NCI-H446 (cell line): Measurements from ENCODE around the gene TIMP3.

ENCODE experiments used
- DNase-seq, 2 experiments: peaks; one replicate each; lab custom pipeline; 2025; lab: John Stamatoyannopoulos, UW

TIMP3 gene

GRCh38 chr22:32786027-32786418 is 15.5 kb upstream of the TIMP3 start:
- no peak for DNase-seq

DNA sequence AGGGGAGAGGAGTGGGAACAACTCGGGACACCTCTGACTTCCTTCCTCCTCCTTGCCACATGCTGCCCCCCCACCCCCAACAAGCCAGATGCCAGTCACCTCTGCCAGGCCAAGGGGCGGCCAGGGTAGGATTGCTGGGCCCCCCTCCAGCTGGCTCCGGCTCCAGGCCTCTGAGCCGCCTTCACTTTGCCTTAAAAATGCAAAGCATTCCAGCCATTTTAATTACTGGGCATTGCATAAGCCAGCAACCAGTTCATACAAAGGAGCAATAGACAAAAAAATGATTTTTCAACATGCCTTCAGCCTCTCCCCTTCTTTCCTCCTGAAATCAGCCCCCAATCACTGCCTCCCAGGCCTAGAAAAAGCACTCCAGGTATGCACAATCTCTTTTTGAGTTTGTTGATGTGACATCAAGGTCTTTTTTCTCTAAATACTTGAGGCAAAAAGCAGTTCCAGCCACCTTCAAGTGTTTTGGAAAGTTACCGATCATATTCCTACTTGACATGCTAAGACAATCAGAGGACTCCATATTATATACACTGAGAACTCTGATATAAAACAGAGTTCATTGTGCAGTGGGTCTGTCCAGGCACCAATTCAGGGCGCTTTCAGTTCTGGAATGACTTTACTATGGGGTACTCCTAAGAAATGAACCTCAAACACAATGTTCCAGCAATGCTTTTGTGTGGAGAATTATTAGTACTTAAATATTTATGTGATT is 12.4 kb upstream of the TIMP3 start:
- peak in 1 of 2 experiments; percentile 1 for DNase-seq

- no peak for DNase-seq
Measured at GRCh38 chr22:32789797-32790620, 11.5 kb upstream of the TIMP3 start.

GRCh38 chr22:32791056-32791455 is 10.4 kb upstream of the TIMP3 start:
- DNase-seq: no peak

DNA sequence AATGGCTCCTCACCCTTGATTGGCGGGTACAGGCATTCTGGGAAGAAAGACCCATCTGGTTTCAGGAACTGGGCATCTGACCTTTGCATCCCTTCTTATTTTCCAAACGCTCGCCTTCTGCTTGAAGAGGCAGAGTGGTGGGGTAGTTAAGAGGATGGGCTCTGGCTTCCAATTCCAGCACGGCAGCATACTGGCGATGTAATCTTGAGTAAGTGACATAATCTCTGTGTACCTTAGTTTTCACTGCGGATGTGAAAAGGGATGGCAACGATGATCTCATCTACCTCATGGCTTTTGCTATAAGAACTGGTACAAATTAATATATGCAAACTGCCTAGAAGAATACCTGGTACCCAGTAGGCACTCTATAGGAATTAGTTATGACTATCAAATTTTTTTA is 10.0 kb upstream of the TIMP3 start:
- no peak for DNase-seq

- DNase-seq: no peak
Measured at GRCh38 chr22:32793589-32793988, 7.9 kb upstream of the TIMP3 start.

DNA sequence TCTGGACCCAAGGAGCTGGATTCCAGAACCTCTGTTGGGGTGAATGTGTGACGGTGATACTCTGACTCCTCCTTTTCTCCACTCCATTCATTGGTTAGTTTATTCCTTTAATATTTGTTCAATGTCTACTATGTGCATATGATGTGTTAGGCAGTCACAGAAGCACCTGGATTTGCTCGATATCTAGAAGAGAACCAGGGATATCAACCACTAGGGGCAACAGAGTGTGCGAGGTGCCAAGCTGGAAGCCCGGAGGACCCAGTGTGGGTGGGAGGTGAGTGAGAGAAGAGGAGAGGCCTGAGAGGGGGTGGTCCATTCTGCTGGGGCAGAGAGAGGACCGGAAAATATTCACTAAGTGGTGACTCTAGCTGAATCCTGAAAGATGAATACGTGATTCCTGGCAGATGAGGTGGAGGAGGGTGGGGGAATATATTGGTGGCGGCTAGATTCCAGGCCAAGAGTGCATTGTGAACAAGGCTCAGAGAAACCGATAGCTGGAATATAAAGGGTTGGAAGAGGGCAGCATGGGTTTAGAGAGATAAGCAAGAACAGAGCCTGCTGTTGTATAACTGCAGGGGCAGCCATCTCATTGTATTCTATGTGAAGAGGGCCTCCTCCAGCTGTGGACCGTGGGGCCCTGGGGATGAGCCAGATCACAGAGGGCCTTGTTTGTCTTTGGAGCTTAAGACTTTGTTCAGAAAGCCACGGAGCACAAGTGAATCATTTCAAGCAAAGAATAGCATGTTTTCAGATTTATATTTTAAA is 6.9 kb upstream of the TIMP3 start:
- no peak for DNase-seq

DNA sequence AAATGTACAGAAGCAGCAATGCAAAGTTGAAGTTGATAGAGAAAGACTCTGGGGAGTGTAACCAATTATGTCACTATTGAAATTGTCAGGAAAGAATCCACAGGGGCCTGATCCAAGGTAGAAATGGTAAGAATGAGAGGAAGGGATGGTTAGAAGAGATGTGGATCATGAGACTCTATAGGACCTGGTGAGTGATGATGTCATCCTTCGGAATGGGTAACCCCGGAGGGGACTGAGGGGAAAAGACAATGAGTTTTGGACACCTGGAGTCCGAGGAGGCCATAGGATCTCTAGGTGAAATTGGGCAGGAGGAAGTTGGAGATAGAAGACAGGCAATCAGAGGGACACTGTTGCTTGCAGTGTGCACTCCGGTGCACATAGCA is 6.3 kb upstream of the TIMP3 start:
- no peak for DNase-seq

DNA sequence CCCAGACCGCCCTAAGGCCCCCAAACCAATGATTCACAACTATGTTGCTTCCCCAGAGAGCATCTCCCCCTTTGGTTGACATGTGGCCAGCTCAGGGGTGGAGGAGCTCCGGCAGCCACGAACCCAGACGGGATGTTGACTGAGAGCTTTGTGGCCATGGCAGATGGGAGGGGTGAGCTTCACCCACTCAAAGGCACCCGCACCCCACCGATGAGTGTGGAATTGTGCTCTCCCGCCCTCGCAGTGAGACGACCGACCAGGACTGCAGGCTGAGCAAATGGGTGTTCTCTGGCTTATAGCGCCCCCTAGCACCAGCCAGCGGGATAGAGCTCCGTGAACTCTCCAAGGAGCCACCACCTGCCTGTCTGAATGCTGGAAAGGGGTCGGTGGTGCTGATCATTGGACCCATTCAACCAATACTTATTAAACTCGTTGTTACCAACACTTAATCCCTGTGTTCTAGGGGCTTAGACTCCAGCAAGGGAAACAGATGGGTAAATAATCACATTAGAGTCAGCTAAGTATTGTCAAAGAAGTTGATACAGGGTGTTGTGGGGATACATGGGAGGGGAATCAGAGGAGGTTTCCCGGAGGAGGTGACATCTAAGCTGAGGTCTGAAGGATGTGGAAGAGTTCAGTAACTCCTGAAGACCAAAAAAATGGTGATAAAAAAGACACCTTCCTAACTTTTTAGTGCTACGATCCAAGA is 4.5 kb upstream of the TIMP3 start:
- DNase-seq: peak in 1 of 2 experiments; percentile 39

DNA sequence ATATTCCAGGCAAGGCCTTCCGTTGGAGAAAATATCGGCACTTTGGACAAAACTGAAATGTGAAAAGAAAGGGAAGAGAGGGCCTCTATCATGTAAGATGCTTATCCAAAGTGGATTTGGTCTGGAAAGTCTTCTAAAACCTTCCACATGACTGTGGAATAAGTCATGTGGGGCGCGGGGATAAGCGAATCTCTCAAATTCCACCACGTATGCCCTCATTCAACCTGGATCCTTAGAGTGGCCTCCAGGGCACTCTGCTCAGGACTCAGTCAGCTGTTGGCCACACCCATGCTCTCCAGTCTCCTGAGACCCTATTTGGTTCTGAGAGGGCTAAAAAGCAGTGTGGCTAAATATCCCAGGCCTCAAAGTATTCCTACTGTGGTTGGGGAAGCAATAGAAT is 2.0 kb upstream of the TIMP3 start:
- DNase-seq: no peak

- no peak for DNase-seq
Measured at GRCh38 chr22:32800158-32800882, 1.2 kb upstream of the TIMP3 start.

DNA sequence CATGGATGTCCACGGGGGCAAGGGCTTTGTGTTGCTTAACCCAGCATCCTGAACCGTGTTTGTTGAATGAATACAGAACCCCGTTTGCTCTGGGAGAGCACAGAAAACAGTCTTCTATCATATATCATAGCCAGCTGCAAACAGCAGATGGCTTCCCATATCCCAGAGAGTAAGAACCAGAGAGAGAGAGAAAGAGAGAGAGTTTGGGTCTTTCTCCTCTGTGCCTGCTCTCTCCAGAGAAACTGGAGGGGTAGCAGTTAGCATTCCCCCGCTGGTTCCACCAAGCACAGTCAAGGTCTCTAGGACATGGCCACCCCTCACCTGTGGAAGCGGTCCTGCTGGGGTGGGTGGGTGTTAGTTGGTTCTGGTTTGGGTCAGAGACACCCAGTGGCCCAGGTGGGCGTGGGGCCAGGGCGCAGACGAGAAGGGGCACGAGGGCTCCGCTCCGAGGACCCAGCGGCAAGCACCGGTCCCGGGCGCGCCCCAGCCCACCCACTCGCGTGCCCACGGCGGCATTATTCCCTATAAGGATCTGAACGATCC is 440 bp upstream of the TIMP3 start:
- no peak for DNase-seq

- no peak for DNase-seq
Measured at GRCh38 chr22:32802237-32802765, 796 bp downstream of the TIMP3 start.

- no peak for DNase-seq
Measured at GRCh38 chr22:32803020-32803737, 1.7 kb downstream of the TIMP3 start.

DNA sequence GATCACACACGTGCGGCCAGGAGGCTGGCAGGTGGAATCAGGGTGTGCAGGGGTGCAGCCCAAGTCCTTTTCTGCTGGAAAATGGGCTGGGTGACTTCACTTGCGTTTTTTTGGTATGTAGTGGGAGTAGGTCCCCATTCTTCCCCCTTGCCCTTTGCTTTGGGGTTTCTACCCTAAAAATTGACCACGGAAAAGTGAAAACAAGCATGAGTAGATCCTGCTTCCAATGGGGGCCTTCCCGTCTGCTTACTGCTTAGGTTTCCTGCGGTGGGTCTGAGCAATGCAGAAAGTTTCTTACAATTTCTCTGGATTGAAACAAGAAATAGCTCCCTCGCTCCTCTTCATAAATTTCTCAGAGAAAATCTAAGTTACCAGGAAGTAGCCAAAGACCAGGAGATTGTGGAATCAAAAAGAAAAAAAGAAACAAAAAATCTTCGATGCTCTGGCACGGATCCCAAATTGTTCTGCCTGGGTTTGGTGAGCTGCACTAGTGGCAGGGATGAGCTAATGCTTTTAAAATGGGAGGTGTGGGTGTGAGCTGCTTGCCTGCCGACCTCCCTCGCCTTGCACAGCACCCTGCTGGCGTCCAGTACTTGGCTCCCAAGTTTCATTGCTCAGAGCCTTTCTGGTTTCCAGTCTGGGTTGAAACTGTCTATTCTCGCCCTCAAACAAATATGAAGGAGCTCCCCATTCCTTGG is 2.4 kb downstream of the TIMP3 start:
- DNase-seq: no peak

DNA sequence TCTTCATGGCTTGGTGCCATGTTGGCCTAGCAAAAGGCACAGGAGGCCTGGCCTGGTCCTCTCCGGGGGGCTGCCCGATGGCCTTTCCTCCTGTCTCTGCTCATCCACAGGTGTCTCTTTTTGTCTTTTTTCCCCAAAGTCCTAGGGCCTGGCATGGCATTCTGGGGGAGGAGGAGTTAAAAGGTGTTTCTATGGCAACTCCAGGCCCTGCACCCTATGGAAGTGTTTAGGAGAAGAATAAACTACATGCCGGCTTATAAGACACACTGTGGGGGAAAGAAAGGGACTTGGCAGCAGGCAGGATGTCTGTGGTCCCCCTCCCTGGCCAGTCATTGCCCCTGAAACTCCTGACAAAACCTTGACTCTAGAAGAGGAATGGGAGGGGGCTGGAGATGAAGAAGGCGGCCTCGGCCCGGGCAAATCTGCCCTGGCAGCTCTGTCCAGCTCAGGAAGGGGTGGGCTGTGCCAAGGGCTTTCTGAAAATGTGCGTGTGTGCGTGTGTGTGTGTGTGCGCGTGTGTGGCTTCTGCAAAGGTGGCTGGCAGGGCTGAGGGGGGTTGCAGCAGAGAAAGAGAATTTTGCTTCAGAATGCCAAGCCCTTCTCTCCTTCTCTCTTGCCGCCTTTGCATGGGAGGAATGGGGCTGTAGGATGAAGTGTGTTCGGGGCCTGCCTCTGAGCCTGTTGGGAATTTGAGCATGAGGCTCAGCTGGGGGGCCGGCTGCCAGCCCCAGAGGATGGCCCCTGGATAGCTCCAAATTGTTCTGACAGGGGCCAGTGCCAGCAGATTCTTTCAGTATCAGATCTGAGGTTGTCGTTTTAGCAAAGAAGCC is 3.2 kb downstream of the TIMP3 start:
- no peak for DNase-seq

DNA sequence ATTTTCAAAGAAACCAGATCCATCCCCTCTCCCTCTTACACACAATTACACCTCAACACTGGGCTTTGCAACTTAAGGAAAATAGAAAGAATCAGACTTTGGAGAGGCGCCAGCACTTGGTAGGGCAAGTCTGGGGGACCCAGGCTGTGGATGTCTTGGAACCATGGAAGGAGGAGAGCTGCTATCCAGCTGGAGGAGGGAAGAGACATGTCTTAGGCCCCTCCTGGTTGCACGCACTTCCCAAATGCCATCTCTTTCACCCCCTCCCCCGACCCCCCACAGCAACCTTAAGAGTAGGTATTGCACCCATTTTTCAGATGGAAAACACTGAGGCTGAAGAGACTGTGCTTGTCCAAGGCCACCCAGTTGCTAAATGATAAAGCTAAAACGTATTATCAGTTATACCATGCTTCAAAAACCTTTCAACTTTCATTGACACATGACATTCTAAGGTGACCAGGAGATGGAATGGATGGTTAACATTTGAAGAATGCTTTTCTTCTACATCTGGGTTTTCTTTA is 3.9 kb downstream of the TIMP3 start:
- DNase-seq: no peak

DNA sequence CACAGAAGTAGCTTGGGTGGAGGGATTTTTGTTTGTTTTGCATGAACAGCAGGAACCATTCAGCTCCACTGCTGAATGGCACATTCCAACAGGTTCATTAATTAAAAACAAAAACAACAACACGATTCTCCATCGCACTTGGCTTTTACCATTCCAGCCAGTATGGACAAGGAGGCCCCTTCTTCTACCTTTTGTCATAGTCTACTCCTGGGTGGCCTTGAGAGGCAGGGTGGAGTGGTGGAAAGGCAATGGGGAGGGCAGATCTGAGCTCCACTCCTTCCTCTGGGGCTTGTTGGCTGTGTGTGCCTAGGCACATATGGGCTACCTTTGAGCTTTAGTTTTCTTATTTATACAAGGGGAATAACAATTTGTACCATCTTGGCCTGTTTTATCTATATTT is 4.8 kb downstream of the TIMP3 start:
- DNase-seq: no peak
